ENCODE measurements around the gene MON1A.

- TF ChIP-seq EP300 (IDR thresholded peaks at IDR 0.05; ENCODE audit: borderline replicate concordance in 1 of 2, control insufficient read depth in 1 of 2, low read depth in 2 of 2, low read length in 2 of 2) (no peak), POLR2AphosphoS5 (IDR thresholded peaks at IDR 0.05; ENCODE audit: low read length) (no peak), ZZZ3 (IDR thresholded peaks at IDR 0.05; ENCODE audit: control insufficient read depth, insufficient read length, low read depth) (no peak), POLR2A (IDR thresholded peaks at IDR 0.05; ENCODE audit: low read depth, low read length) (no peak), NBN (IDR thresholded peaks at IDR 0.05) (no peak), ZNF622 (IDR thresholded peaks at IDR 0.05) (no peak), SMAD1 (IDR thresholded peaks at IDR 0.05; ENCODE audit: low read depth, partially characterized antibody) (no peak), PML (IDR thresholded peaks at IDR 0.05; ENCODE audit: low read length) (no peak), TCF3 (IDR thresholded peaks at IDR 0.05; ENCODE audit: borderline replicate concordance, insufficient read depth, low read depth, low read length) (no peak), TCF7 (IDR thresholded peaks at IDR 0.05; ENCODE audit: borderline replicate concordance) (no peak), EZH2 (IDR thresholded peaks at IDR 0.05; ENCODE audit: borderline replicate concordance, control insufficient read depth, low read depth, low read length) (no peak)
- TF ChIP-seq, protein P1, sequence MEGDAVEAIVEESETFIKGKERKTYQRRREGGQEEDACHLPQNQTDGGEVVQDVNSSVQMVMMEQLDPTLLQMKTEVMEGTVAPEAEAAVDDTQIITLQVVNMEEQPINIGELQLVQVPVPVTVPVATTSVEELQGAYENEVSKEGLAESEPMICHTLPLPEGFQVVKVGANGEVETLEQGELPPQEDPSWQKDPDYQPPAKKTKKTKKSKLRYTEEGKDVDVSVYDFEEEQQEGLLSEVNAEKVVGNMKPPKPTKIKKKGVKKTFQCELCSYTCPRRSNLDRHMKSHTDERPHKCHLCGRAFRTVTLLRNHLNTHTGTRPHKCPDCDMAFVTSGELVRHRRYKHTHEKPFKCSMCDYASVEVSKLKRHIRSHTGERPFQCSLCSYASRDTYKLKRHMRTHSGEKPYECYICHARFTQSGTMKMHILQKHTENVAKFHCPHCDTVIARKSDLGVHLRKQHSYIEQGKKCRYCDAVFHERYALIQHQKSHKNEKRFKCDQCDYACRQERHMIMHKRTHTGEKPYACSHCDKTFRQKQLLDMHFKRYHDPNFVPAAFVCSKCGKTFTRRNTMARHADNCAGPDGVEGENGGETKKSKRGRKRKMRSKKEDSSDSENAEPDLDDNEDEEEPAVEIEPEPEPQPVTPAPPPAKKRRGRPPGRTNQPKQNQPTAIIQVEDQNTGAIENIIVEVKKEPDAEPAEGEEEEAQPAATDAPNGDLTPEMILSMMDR (IDR thresholded peaks at IDR 0.05 in 2 of 3, conservative IDR thresholded peaks at IDR 0.05 in 1 of 3; ENCODE audit: control insufficient read depth in 2 of 3, extremely low read depth in 1 of 3, insufficient read depth in 1 of 3, low read depth in 3 of 3, low read length in 3 of 3), result no peak
- TF ChIP-seq, protein P2, sequence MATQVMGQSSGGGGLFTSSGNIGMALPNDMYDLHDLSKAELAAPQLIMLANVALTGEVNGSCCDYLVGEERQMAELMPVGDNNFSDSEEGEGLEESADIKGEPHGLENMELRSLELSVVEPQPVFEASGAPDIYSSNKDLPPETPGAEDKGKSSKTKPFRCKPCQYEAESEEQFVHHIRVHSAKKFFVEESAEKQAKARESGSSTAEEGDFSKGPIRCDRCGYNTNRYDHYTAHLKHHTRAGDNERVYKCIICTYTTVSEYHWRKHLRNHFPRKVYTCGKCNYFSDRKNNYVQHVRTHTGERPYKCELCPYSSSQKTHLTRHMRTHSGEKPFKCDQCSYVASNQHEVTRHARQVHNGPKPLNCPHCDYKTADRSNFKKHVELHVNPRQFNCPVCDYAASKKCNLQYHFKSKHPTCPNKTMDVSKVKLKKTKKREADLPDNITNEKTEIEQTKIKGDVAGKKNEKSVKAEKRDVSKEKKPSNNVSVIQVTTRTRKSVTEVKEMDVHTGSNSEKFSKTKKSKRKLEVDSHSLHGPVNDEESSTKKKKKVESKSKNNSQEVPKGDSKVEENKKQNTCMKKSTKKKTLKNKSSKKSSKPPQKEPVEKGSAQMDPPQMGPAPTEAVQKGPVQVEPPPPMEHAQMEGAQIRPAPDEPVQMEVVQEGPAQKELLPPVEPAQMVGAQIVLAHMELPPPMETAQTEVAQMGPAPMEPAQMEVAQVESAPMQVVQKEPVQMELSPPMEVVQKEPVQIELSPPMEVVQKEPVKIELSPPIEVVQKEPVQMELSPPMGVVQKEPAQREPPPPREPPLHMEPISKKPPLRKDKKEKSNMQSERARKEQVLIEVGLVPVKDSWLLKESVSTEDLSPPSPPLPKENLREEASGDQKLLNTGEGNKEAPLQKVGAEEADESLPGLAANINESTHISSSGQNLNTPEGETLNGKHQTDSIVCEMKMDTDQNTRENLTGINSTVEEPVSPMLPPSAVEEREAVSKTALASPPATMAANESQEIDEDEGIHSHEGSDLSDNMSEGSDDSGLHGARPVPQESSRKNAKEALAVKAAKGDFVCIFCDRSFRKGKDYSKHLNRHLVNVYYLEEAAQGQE (IDR thresholded peaks at IDR 0.05; ENCODE audit: low read depth, low read length), result no peak
These were observed 16.7 kb downstream of the MON1A start for GRCh38 chr3:49912881-49913281.
